SKM-1 (cell line): ENCODE results near the gene ANTXR1.

Experiments used
- DNase-seq: peaks from one replicate; lab custom pipeline; 2025; ENCODE audit not compliant: unreplicated experiment; lab: John Stamatoyannopoulos, UW

ANTXR1 gene

GRCh38 chr2:69013142-69013839, at the start of gene ANTXR1:
Gene ANTXR1, plus strand, starts transcription at chr2:69013179. Its CDS starts 321 bp downstream, at chr2:69013500.
- DNase-seq, result peak; percentile 2

DNA sequence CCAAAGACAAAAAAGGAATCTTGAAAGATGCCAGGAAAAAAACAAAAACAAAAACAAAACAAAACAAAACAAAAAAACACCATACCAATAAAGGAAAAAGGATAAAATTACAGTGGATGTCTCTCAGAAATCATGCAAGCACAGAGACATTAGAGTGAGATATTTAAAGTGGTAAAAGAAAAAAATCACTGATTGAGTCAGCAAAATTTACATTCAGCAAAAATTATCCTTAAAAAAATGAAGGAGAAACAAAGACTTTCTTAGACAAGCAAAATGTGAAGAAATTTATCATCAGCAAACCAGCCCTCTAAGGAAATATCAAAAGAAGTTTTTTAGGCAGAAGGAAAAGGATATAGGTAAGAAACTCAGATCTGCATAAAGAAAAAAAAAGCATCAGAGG, 48.7 kb upstream of the ANTXR1 start:
- no peak for DNase-seq

DNA sequence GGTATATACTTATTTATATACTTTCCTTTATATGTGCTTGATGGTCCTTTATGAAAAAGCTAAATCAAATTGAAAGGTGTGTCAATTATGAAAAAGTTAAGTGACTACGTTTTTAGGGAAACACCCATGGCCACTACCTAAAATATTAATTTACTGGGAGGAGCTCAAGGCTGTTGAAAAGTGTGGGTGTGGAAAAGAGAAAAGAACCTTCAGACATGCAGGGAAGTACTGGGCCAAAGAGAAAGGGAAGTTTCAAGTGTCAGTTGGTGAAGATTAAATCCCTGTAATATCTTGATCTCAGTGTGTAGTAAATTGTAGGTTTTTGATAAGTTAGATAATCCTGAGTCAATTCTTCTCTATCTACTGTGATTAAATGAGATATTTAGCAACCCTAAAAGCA, 44.8 kb upstream of the ANTXR1 start:
- DNase-seq, result no peak

GRCh38 chr2:68969736-68970490, 43.1 kb upstream of the ANTXR1 start:
- no peak for DNase-seq

- no peak for DNase-seq
Measured at GRCh38 chr2:68970566-68971265, 42.3 kb upstream of the ANTXR1 start.

DNA sequence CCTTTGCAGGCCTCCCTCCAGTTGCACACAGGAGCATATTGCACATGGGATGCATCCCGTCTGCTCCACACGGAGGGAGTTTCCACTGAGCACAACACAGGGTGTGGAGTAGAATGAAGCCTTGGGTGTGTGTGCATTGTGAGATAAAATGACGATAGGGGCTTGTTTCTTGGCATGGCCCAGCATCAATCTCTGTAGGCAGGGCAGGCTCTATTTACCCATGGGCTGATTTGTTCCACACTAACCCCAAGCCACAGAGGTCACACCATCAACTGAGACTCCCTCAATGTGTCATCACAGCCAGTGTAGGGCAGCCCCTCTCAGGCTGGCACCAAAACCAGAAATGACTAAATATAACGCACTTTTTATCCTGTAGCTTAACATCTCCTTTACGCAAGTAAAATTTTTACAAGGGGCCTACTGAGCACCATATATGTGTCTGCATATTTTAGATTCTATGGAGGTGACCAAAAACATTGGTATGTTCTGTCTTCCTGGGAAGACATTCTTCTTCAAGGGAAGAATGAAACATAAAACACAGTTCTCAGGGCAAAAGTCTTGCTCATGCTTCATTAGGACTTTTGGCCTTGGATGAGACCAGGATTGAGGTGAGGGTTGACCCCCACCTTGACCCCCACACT, 41.3 kb upstream of the ANTXR1 start:
- no peak for DNase-seq

- no peak for DNase-seq
Measured at GRCh38 chr2:68974251-68974650, 38.7 kb upstream of the ANTXR1 start, which contains the start of gene GKN1. Gene GKN1, plus strand, starts transcription at chr2:68974636. Its CDS starts 42 bp downstream, at chr2:68974678.

- DNase-seq, result no peak
Measured at GRCh38 chr2:68974946-68975665, 37.9 kb upstream of the ANTXR1 start.

DNA sequence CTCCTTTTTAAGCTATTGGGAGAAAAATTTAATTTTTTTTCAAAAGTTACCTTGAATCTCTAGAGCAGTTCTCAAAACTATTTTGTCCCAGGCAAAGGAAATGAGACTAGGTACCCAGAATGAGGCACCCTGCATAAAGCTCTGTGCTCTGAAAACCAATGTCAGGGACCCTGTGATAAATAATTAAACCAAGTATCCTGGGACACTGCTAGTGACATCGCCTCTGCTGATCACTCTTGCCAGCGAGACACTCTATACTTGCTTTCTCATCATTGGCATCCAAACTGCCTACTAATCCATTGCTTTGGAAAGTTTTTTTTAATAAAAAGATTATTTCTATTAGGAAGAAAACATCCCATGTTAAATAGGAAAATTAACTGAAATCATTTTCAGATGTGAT, 37.1 kb upstream of the ANTXR1 start:
- DNase-seq, result no peak

- DNase-seq, result no peak
Measured at GRCh38 chr2:68977453-68977852, 35.5 kb upstream of the ANTXR1 start.

DNA sequence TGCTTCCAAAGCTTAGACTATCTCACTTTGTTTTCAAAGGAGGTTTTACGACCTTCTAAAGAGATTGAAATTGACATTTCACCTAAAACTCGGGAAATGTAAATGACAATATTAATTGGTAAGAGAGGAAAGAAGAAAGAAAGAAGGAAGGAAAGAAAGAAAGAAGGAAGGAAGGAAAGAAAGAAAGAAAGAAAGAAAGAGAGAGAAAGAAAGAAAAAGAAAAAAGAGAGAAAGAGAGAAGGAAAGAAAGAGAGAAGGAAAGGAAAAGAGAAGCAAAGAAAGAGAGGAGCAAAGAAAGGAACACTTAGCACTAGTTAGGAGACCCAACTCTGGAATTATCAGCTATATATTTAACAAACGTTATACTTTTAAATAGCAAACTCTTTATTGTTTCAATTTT, 34.9 kb upstream of the ANTXR1 start:
- no peak for DNase-seq

DNA sequence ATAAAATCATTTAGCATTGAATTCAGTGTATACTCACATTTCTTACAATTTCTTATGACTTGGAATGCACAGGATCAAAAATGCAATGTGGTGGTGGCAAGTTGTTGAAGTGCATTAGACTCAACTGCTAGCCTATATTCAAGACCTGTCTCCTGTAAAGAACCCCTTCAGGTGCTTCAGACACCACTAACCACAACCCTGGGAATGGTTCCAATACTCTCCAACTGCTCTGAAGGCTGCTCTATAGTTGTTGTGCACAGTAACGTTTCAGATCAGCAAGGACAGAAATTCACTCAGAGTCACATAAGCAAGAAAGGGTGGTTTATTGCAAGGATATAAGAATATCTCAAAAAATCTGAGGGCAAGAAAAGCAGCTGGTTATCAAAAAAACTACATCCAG, 32.0 kb upstream of the ANTXR1 start:
- no peak for DNase-seq

DNA sequence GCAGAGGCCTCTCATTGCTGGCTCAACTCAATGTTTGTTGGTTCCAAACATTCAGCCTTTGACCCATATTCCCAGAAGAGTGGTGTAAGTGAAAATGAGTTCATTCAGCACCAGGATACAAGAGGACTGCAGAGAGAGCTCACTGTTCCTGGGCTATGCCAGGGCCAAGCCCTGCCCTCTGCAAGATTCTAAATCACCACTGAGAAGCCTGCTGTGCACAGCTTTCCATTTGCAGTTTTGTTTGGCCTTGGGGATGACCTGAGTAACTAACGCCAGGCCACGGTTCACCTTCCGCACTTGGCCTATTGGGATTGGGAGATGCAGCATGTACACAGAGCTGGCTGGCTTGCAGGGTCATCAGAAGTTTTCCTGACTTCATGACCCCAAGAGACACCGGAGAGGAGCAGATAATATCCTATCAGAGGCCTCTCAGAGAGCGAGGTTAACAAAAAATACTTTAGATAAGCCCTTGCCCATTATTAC, 25.9 kb upstream of the ANTXR1 start:
- DNase-seq, result no peak

GRCh38 chr2:68989035-68989434, 23.9 kb upstream of the ANTXR1 start:
- no peak for DNase-seq

DNA sequence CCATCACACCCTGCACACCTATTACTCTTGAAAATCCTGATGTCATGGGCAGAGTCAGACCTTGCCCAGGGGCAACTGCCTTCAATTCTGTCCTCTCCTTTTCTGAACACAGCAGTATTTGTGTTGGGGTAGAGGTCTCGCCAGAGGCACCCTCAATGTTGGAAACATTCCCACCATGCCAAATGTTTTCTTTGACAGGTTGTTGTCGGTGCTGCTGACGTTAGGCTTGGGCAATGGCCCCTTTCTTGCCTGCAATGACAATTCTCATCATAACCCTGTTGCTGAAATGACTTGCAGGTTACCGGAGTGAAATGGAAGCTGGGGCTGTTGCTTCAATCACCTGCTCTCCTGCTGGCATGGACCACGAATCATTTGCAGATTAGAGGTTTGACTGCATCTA, 20.6 kb upstream of the ANTXR1 start:
- DNase-seq, result no peak

- DNase-seq, result no peak
Measured at GRCh38 chr2:68992933-68993332, 20.0 kb upstream of the ANTXR1 start.

DNA sequence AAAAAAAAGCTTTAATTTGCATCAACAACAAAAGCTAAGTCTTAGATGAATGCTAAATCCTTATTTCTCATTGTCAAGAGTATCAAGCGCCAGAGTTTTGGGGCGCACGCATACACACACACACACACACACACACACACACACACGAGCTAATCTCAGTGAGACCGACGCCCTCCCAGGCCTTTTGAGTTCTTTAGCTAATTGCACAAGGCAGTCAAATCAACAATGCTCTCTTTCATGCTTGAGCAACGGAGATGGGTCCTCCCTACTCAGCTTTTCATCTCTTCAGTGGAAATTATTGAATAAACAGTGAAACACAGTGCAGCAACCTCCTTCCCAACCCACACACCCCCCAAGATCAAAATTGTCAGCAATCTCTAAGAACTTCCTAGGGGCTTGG, 19.3 kb upstream of the ANTXR1 start:
- no peak for DNase-seq

DNA sequence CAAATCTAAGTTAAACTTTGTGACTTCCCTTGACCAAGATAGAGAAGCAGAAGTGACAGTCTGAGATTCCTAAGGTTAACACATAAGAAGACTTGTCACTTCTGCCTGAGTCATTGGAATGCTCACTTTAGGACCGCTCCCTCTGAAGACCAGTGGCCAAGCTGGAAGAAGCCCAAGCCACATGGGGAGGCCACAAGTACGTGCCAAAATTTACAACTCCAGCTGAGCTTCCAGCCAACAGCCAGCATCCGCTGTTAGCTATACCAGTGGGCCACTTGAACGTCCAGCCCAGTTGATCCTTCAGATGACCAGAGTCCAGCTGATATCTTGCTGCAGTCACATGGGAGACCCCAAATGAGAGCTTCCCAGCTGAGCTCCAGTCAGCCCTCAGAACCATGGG, 18.1 kb upstream of the ANTXR1 start:
- no peak for DNase-seq

DNA sequence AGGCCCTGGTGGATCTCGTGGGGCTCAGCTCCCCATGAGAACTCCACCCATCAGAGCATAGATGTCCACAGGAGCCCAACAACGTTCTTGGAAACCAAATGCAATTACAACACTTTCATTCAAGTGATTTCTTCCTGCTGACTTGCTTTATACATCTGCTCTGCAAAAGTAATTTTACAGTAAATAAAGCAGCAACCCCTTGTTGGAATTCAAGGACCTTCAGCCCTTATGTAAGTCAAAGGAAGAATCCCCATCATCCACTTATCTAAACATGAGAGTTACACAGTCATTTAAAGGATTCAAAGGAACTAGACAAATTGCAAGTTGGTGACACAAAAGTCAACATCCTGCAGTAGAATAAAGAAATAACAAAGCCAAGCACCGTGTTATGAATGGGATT, 17.1 kb upstream of the ANTXR1 start:
- no peak for DNase-seq

- no peak for DNase-seq
Measured at GRCh38 chr2:68997401-68997800, 15.6 kb upstream of the ANTXR1 start.

DNA sequence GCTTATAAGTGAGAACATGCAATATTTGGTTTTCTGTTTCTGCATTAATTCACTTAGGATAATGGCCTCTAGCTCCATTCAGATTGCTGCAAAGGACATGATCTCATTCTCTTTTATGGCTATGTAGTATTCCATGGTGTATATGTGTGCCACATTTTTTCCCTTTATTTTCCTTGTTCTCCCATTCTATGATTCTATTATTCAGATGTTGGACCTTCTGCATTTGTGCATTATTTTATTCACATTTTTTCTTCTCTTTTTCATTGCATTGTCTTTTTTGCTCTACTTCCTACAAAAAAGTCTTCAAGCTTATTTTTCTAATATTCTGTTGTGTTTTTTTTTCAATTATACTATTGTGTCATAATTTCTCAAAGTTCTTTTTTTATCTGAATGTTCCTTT, 11.1 kb upstream of the ANTXR1 start:
- no peak for DNase-seq
